Esophagus mucosa (tissue), 1 donor: ENCODE results near the gene CLEC9A. TPM values are rescaled to one million over a fixed set of nuclear protein-coding genes. Genes with fewer than 3 reads are reported as not detected.
A peak's percentile ranks its signal among the peaks of the same experiment; 100 is the strongest.

ENCODE experiments used
- ATAC-seq: fragments of 200-7000 bp; cut with Tn5 transposase; one replicate; pipeline ENCODE4 v1.9.1; 2020
- total RNA-seq: library from RNA; stranded (reverse); gene quantifications from one replicate; pipeline ENCODE4 v1.2.4, GENCODE V29; 2023
- donor health status: DM: yes; HTN: yes; CAD: no.

CLEC9A gene
- total RNA-seq, 1 donor from 2014 or later: not detected

DNA sequence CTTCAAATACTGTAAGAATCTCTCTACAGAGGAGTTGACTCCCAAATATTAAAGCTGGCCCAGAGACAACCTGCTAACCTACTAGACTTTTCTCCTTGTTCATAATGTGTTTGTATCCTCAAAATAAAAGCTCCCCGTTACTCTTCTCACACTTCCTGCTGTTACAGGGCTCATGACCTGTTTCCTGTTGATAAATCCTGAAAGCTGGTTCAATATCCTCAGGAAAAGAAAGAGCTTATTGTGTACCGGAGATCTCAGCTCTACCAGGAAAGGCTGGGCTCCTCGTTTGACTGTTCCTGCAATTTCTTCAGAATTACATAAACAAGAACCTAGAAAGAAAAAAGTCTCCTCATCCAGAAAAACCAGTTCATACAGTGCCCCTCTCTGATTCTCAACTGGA is 37.5 kb downstream of the CLEC9A start:
- ATAC-seq: no peak

DNA sequence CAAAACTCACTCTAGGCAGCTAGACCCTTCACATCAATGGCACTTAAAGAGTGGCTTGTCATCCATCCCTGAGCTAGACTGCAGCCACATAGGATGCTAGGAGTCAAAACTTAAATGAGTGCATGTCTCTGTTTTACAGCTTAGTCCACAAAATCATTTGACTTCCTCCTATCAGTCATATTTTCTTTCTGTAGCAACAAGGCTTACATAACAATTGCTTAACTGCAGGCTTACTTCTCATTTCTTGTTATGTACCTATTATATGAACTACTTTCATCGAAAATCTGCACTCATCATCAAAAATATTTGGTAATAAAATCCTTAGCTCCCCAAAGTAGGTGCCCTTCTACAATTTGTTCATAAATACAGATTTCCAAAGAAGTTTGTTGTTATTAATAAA is 38.2 kb downstream of the CLEC9A start:
- ATAC-seq: peak; percentile 11

- no peak for ATAC-seq
These were observed 38.6 kb downstream of the CLEC9A start for GRCh38 chr12:10069099-10069498.

DNA sequence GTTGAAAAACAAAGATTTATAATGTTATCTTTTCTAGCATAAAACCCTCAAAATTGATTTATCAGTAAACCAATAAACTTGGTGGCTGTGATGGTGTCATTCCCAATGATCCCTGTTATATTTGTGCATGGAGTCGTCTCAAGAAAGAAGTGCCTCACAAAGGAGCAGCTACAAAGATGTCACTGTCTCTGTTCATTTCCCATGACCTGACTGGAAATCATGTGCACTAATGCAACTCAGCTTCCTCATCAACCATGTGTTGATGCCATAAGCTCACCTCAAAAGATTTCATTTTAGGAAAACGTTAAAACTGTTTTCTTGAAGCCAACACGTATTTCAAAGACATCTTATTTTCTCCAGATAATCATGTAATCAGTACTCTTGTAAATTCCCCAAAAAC is 39.5 kb downstream of the CLEC9A start:
- ATAC-seq: no peak

GRCh38 chr12:10070380-10070779 is 39.9 kb downstream of the CLEC9A start:
- ATAC-seq: no peak

DNA sequence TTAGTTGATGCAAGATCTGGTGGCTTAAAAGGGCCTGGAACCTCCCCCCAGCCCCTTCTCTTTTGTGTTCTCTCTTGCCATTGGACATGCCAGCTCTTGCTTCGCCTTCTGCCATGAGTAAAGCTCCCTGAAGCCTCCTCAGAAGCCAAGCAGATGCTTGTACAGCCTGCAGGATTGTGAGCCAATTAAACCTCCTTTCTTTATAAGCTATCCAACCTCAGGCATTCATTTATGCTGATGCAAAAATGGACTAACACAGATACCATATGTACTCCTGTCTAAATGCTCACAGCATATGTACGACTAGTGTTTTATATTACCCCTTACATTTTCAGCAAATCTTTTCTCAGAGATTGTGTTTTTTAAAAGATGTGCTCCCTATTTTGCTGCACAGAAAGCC is 41.6 kb downstream of the CLEC9A start:
- no peak for ATAC-seq

DNA sequence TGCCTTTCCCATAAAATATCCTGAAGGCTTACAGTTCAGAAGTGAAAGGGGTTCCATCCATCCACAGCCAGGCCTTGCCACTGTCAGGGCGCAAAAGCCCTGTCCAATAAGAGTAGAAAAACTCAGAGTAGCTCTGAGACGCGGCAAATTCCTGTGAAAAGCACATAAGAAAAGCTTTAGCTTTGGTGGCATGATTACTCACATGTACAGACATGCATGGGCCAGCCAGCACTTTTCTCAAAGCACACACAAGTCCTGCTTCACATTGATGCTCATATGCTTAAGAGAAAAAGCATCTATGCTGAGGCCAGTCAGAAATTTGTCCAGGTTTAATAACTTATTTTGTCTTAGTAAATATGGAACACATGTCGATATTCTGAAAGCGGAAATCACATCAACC is 42.8 kb downstream of the CLEC9A start:
- peak; percentile 25 for ATAC-seq

GRCh38 chr12:10075451-10075850 is 45.0 kb downstream of the CLEC9A start:
- no peak for ATAC-seq

- ATAC-seq: no peak
These were observed 51.8 kb downstream of the CLEC9A start for GRCh38 chr12:10082117-10082874.

- no peak for ATAC-seq
These were observed 54.3 kb downstream of the CLEC9A start for GRCh38 chr12:10084733-10085132.

DNA sequence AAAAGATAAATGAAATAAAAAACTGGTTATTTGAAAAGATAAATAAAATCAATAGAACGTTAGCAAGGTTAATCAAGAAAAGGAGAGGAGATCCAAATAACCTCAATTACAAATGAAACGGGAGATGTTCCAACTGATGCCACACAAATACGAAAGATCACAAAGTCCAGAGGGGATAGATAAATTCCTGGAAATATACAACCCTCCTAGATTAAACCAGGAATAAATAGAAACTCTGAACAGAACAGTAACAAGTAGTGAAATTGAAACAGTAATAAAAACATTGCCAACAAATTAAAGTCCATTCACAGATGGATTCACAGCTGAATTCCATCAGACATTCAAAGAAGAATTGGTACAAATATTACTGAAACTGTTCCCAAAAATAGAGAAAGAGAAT is 55.9 kb downstream of the CLEC9A start:
- no peak for ATAC-seq

GRCh38 chr12:10088031-10088430 is 57.5 kb downstream of the CLEC9A start:
- no peak for ATAC-seq

- no peak for ATAC-seq
These were observed 58.7 kb downstream of the CLEC9A start for GRCh38 chr12:10088955-10089900.

DNA sequence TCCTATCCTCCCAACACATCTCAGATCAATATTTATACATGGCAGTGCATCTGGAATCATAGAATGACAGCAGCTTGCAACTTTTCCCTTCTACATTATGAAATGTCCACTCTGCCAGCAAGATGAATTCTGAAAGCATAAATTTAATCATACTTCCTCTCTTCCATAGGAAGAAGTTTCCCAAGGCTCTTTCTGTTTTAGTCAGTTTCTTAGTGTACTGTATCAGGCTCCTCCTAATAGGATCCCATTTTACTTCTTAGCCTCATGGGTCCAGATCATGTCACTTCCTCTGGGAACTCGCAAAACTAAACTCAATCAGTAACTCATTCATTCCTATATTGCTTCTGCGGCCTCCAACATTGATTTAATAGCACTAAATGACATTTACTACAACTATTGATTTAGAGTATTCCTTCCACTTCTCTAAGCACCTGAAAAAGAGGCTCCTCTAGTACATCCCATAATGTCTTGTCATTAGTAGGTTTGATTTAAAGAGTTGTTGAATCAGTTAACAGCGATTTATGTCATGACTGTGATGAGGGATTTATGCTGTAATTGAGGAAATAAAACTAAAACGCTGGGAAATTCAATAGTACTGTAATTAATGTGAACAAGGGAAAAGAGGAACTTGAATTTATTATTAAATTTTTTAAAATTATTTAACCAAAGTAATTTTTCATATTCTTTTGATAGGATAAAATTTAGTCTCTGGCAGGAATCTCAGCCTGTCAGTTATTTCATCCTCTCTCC is 64.3 kb downstream of the CLEC9A start:
- ATAC-seq: no peak

DNA sequence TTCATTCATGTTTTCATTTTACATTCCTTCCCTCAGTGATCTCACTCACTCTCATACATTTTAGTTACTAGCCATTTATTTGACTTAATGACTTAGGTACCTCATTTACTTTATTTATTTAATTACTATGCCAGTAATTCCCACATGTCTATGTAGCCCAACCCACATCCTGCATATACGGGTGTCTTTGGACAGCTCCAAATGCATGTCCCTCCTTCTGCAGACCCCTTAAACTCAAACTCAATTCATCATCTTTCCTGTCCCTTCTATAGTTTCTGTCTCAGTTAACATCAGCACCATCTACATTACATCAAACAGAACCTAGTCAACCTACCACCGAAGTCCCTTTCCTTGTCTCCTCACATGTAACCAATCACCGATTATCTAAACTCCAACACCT is 65.5 kb downstream of the CLEC9A start:
- no peak for ATAC-seq

- no peak for ATAC-seq
These were observed 67.0 kb downstream of the CLEC9A start for GRCh38 chr12:10097521-10097920.

GRCh38 chr12:10098791-10099190 is 68.3 kb downstream of the CLEC9A start, which contains the start of gene CLEC1A:
TSS of gene CLEC1A (minus strand) at chr12:10098985. CDS start at chr12:10098922, 63 bp downstream.
- peak; percentile 31 for ATAC-seq

DNA sequence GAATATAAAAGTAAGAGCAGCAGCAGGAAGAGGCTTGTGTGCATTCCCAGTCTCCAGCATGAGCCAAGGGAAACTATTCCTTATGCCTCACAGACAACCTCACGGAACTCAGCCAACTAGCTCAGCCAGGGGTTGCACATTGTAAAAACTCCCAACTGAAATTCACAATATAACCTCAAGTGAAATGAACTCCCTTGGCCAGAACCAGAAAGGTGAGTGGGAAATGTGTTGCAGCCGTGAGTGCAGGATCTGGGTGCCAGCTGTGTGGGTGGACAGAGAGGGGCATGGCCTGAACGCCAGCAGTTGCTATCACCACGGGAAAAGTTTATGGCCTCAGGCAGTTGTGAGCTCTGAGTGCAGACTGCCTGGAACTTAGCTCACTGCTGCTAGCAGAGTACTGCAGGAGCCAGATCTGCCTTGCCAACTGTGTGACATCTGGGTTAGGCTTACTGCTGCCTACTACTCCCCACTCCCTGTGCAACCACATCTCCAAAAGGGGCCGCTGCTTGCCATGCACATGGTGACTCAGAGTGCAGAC is 70.6 kb downstream of the CLEC9A start:
- ATAC-seq: peak; percentile 62

- peak; percentile 23 for ATAC-seq
These were observed 71.3 kb downstream of the CLEC9A start for GRCh38 chr12:10101648-10102220.

DNA sequence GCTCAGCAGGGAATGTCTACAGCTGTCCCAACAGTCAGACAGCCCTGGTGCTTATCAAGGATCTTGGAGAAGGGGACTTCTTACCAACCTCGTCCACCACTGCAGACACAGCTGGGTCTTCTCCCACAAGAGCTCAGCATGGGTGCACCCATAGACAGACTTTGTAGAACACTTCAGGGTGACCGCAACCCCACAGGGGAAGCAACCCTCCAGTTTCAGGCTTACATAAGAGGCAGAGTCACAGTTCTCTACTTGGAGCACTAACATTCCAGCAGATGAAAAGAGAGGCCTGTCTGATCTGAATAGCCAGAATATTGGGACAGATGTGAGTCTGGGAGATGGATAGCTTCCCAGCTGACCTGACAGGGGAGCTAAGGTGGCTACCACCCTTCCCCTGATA is 71.8 kb downstream of the CLEC9A start:
- ATAC-seq: no peak

GRCh38 chr12:10110256-10110844 is 79.9 kb downstream of the CLEC9A start:
- ATAC-seq: no peak

- ATAC-seq: no peak
These were observed 81.0 kb downstream of the CLEC9A start for GRCh38 chr12:10111451-10111850.
